Germinal center (tissue), 1 donor: Measurements from ENCODE around the gene EPHB1.

Experiments
- DNase-seq: peaks from one replicate; pipeline ENCODE4 v3.0.0; 2012; ENCODE audit warnings: mixed read lengths, low spot score

The EPHB1 gene

GRCh38 chr3:134794950-134795745 is at the start of gene EPHB1:
EPHB1 (plus strand) TSS chr3:134795260.
- DNase-seq = peak; percentile 78

GRCh38 chr3:134748698-134749097 is 46.4 kb upstream of the EPHB1 start:
- no peak for DNase-seq

- DNase-seq = no peak
Observed at GRCh38 chr3:134749174-134749573, 45.9 kb upstream of the EPHB1 start.

GRCh38 chr3:134749802-134750553 is 45.1 kb upstream of the EPHB1 start:
- no peak for DNase-seq

GRCh38 chr3:134751831-134752230 is 43.2 kb upstream of the EPHB1 start:
- DNase-seq = no peak

GRCh38 chr3:134752761-134753461 is 42.1 kb upstream of the EPHB1 start:
- DNase-seq = no peak

GRCh38 chr3:134753999-134754742 is 40.9 kb upstream of the EPHB1 start:
- no peak for DNase-seq

- peak; percentile 36 for DNase-seq
Observed at GRCh38 chr3:134754768-134755559, 40.1 kb upstream of the EPHB1 start.

- no peak for DNase-seq
Observed at GRCh38 chr3:134755821-134756220, 39.2 kb upstream of the EPHB1 start.

- DNase-seq = no peak
Observed at GRCh38 chr3:134757549-134758069, 37.5 kb upstream of the EPHB1 start.

- DNase-seq = no peak
Observed at GRCh38 chr3:134761213-134761612, 33.8 kb upstream of the EPHB1 start.

- no peak for DNase-seq
Observed at GRCh38 chr3:134762016-134762415, 33.0 kb upstream of the EPHB1 start.

- no peak for DNase-seq
Observed at GRCh38 chr3:134765468-134765867, 29.6 kb upstream of the EPHB1 start.

- no peak for DNase-seq
Observed at GRCh38 chr3:134766290-134766689, 28.8 kb upstream of the EPHB1 start.

GRCh38 chr3:134768116-134768515 is 26.9 kb upstream of the EPHB1 start:
- no peak for DNase-seq

GRCh38 chr3:134768837-134769236 is 26.2 kb upstream of the EPHB1 start:
- no peak for DNase-seq

- DNase-seq = no peak
Observed at GRCh38 chr3:134769287-134769868, 25.7 kb upstream of the EPHB1 start.

GRCh38 chr3:134772011-134772410 is 23.0 kb upstream of the EPHB1 start:
- DNase-seq = no peak

- DNase-seq = no peak
Observed at GRCh38 chr3:134772591-134772990, 22.5 kb upstream of the EPHB1 start.

GRCh38 chr3:134775831-134776230 is 19.2 kb upstream of the EPHB1 start:
- no peak for DNase-seq

GRCh38 chr3:134776518-134776917 is 18.5 kb upstream of the EPHB1 start:
- DNase-seq = no peak
